Suprapubic skin (tissue), 4 donors: ENCODE measurements around the gene CHST15. TPM values are rescaled to one million over a fixed set of nuclear protein-coding genes. Genes with fewer than 3 reads are reported as not detected.

ENCODE experiments used
- DNase-seq, 2 donors: peaks; one replicate each; pipeline ENCODE4 v3.0.0-alpha.2; 2019; ENCODE audit warnings: low spot score in 2 of 2
- H3K27ac ChIP-seq: fragments of 200-600 bp; sonication (generic); one replicate; pipeline ENCODE4 v1.5.1; 2019
- H3K27me3 ChIP-seq: fragments of 200-600 bp; sonication (generic); one replicate; pipeline ENCODE4 v1.5.1; 2019
- H3K36me3 ChIP-seq: fragments of 200-600 bp; sonication (generic); one replicate; pipeline ENCODE4 v1.5.1; 2019
- H3K4me1 ChIP-seq: fragments of 200-600 bp; sonication (generic); one replicate; pipeline ENCODE4 v1.5.1; 2019
- H3K4me3 ChIP-seq: fragments of 200-600 bp; sonication (generic); one replicate; pipeline ENCODE4 v1.5.1; 2019; ENCODE audit warnings: mild to moderate bottlenecking
- H3K9me3 ChIP-seq: fragments of 200-600 bp; sonication (generic); one replicate; pipeline ENCODE4 v1.5.1; 2019
- EP300 ChIP-seq: sonication (generic); formaldehyde crosslinking; IDR thresholded peaks from one replicate; pipeline ENCODE4 v1.6.1; 2017; ENCODE audit warnings: antibody characterized with exemption
- POLR2A ChIP-seq, 2 donors: fragments of 450-650 bp; IDR thresholded peaks; one replicate each; pipeline ENCODE4 v1.6.1; 2017; ENCODE audit warnings: antibody characterized with exemption in 2 of 2, mild to moderate bottlenecking in 2 of 2, moderate library complexity in 2 of 2
- POLR2AphosphoS5 ChIP-seq, 3 donors: sonication (generic); formaldehyde crosslinking; IDR thresholded peaks; one replicate each; pipeline ENCODE4 v1.6.1; 2017; ENCODE audit warnings: antibody characterized with exemption in 3 of 3
- WGBS: methylation state at CpG from one replicate; pipeline ENCODE4 v1.1.5; 2018; 5-methylcytosine and 5-hydroxymethylcytosine counted together
- total RNA-seq, 4 donors: library from RNA; depleted of rRNA; stranded (reverse); fragments of >200 nt; gene quantifications; one replicate each; pipeline ENCODE4 v1.1.0, GENCODE V29; 2016
- TF ChIP-seq, protein P1 (sequence below), 2 donors: fragments of 200-600 bp in 1 of 2; fragments of 450-650 bp in 1 of 2; sonication (generic) in 1 of 2; IDR thresholded peaks; one replicate each; pipeline ENCODE4 v1.5.1; 2016 to 2019; ENCODE audit warnings: antibody characterized with exemption in 2 of 2, mild to moderate bottlenecking in 1 of 2, moderate library complexity in 1 of 2

The CHST15 gene
- total RNA-seq, 4 donors from 2014 or later: 20.6 to 59.1 (median 22.8) TPM

DNA sequence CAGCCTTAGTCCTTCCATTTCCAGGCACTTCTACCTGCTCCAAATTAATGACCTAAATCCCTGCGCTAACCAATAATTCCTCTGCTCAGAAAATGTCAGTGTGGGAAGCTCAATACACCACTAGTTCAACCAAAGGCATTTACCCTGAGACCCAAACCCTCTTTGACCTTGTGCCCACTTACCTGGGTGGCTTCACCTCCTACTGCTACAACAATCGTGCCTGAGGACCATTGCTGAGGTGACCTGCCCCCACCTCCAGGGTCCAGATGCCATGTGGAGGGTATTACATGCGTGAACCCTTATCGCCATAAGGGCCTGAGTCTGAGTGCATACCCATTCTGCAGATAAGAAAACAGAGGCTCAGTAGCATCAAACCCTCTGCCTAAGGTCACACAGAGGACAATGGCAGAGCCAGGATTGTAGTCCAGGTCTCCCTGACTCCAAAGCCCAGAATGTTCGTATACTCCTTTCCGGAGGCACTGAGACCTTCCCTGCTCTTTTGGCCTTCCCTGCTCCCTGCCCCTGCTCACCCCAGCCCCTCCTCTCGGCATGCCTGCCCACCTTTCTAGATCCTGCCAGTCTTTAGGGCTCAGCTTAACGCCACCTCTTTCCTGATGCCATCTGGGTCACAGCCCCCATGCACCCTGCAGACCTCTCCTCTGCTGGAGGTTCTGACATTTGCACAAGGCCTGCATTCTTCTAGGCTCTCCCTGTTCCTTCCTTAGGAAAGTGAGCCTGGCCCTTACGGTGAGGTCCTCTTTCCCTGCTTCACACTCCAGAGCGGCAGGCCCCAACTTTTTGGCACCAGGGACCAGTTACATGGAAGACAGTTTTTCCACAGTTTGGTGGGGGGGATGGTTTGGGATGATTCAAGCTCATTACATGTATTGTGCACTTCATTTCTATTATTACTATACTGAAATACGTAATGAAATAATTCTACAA lies 94.9 kb downstream of the CHST15 start:
- no peaks in the 10 kb centered on the region for H3K9me3 ChIP-seq
- 93% methylated on average over 11 of the region's 11 CpGs for WGBS
- H3K36me3 ChIP-seq: no peaks in the 10 kb centered on the region
- H3K27ac ChIP-seq: no peak overlapping the region
- H3K27me3 ChIP-seq: peaks cover 9% of the 10 kb centered on the region
- peaks cover 27% of the 10 kb centered on the region for H3K4me1 ChIP-seq
- DNase-seq: no peak
- TF ChIP-seq POLR2A (IDR thresholded peaks at IDR 0.05) (no peak), EP300 (no peak), POLR2AphosphoS5 (IDR thresholded peaks at IDR 0.05) (no peak)
- TF ChIP-seq, protein P1, sequence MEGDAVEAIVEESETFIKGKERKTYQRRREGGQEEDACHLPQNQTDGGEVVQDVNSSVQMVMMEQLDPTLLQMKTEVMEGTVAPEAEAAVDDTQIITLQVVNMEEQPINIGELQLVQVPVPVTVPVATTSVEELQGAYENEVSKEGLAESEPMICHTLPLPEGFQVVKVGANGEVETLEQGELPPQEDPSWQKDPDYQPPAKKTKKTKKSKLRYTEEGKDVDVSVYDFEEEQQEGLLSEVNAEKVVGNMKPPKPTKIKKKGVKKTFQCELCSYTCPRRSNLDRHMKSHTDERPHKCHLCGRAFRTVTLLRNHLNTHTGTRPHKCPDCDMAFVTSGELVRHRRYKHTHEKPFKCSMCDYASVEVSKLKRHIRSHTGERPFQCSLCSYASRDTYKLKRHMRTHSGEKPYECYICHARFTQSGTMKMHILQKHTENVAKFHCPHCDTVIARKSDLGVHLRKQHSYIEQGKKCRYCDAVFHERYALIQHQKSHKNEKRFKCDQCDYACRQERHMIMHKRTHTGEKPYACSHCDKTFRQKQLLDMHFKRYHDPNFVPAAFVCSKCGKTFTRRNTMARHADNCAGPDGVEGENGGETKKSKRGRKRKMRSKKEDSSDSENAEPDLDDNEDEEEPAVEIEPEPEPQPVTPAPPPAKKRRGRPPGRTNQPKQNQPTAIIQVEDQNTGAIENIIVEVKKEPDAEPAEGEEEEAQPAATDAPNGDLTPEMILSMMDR (IDR thresholded peaks at IDR 0.05): no peak
- no peak overlapping the region for H3K4me3 ChIP-seq

DNA sequence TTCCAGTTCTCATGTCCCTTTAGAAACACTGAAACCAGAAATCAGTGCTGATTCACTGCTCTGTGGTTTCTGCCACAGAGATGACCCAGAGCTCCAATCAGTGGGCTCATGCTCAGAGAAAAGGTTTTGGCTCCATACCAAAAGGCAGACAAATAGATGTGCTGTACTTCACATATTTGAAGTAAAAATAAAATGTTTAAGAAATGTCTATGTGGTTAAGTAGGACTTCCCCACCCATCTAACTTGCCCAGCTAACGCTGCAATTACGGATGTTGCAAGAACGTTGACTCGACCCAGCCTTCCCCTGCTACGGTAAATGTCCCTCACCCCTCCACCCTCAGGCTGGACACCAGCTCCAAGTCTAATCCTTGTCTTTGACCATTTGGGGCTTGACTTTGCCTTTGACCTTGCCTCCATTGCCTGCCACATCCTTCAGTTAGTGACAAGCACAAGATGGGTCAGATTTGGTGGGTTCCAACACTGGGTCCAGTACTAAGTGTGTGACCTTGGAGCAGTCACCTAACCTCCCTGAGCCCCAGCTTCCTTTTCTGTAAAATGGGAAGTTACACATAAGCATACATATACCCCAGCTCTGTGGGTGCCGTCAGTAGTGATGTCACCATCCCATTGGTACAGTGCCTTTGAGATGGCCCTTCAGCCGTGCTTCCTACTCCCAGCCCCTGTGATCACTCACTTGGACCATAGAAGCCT lies 95.8 kb downstream of the CHST15 start:
- no peaks in the 10 kb centered on the region for H3K9me3 ChIP-seq
- no peak overlapping the region for H3K4me3 ChIP-seq
- H3K36me3 ChIP-seq: no peaks in the 10 kb centered on the region
- TF ChIP-seq POLR2AphosphoS5 (IDR thresholded peaks at IDR 0.05) (no peak), EP300 (no peak), POLR2A (IDR thresholded peaks at IDR 0.05) (no peak)
- TF ChIP-seq, protein P1 (IDR thresholded peaks at IDR 0.05): no peak
- H3K27me3 ChIP-seq: peaks cover 14% of the 10 kb centered on the region
- DNase-seq: peak in 1 of 2 donors; percentile 77
- peaks cover 27% of the 10 kb centered on the region for H3K4me1 ChIP-seq
- H3K27ac ChIP-seq: no peak overlapping the region
- 47% methylated on average over 7 of the region's 7 CpGs for WGBS

DNA sequence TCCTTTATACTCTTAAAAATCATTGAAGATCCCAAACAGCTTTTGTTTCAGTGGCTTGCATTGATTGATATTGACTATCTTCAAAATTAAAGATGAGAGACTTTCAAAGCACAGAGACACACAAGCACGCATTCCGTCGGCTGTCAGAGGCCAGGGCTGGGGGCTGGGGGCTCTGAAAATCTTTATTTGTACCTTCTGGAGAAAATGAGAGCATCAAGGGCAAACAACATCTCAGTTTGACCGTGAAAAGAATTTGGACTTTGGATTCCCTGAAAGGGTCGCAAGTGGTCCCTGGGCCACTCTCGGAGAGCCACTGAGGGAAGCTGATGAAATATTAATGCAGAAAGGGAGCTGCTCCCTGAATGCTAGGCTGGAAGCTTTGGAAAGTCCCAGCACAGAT lies 96.4 kb downstream of the CHST15 start:
- TF ChIP-seq POLR2AphosphoS5 (IDR thresholded peaks at IDR 0.05): no peak
- no peak for TF ChIP-seq POLR2A (IDR thresholded peaks at IDR 0.05)
- no peak for TF ChIP-seq EP300
- TF ChIP-seq, protein P1 (IDR thresholded peaks at IDR 0.05): no peak
- H3K9me3 ChIP-seq: no peaks in the 10 kb centered on the region
- 90% methylated on average over 6 of the region's 6 CpGs for WGBS

DNA sequence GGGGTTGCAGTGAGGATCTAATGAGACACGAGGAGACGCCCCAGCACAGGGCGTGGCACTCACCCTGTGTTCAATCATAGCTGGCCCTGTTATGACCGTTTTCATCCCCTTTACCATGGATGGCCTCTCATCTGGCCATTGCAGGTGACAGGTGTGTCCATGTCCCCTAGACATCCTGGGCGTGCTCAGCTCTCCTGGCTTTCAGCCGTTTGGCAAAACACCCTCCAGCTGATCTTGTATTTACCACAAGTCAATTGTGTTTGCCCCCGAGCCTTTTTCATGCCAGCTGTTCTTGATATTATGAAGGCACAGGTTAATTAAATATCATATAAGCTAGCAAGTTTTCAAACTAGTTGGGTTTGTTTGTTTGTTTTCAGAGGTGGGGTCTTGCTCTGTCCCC lies 97.1 kb downstream of the CHST15 start:
- WGBS: 60% methylated on average over 7 of the region's 7 CpGs
- no peaks in the 10 kb centered on the region for H3K36me3 ChIP-seq
- H3K4me3 ChIP-seq: no peak overlapping the region
- no peak for DNase-seq
- no peak for TF ChIP-seq EP300
- TF ChIP-seq POLR2AphosphoS5 (IDR thresholded peaks at IDR 0.05): no peak
- no peak for TF ChIP-seq POLR2A (IDR thresholded peaks at IDR 0.05)
- TF ChIP-seq, protein P1 (IDR thresholded peaks at IDR 0.05): no peak
- peaks cover 33% of the 10 kb centered on the region for H3K4me1 ChIP-seq
- H3K27ac ChIP-seq: no peak overlapping the region
- peaks cover 27% of the 10 kb centered on the region for H3K27me3 ChIP-seq
- no peaks in the 10 kb centered on the region for H3K9me3 ChIP-seq

More for the DNA sequence above, 96.4 kb downstream of the CHST15 start:
- H3K27ac ChIP-seq: no peak overlapping the region
- H3K4me3 ChIP-seq: no peak overlapping the region
- peaks cover 27% of the 10 kb centered on the region for H3K4me1 ChIP-seq
- no peaks in the 10 kb centered on the region for H3K36me3 ChIP-seq
- peaks cover 20% of the 10 kb centered on the region for H3K27me3 ChIP-seq
- DNase-seq: no peak
